OCI-LY1 (cell line): ENCODE measurements around the gene ICAM4.

Source experiments
- H2AFZ ChIP-seq: fragments of 200-600 bp; sonication (generic), shearing (Covaris generic); 2 replicates; pipeline ENCODE4 v1.6.0; 2014; ENCODE audit warnings: antibody characterized with exemption, mild to moderate bottlenecking, low read length
- H3F3A ChIP-seq: fragments of 200-600 bp; sonication (generic), shearing (Covaris generic); 2 replicates; pipeline ENCODE4 v1.6.0; 2014; ENCODE audit warnings: mild to moderate bottlenecking, antibody characterized with exemption, low read length, moderate library complexity; ENCODE audit not compliant: insufficient read depth
- H3K27ac ChIP-seq: fragments of 200-600 bp; sonication (generic); 2 replicates; pipeline ENCODE4 v1.5.1; 2014; ENCODE audit warnings: low read length, mixed run types, mild to moderate bottlenecking, low read depth; ENCODE audit not compliant: poor library complexity, severe bottlenecking
- H3K27me3 ChIP-seq: fragments of 200-600 bp; sonication (generic); 2 replicates; pipeline ENCODE4 v1.6.0; 2014; ENCODE audit warnings: antibody characterized with exemption, mild to moderate bottlenecking, low read length, moderate library complexity; ENCODE audit not compliant: insufficient read depth
- H3K36me3 ChIP-seq: fragments of 200-600 bp; sonication (generic); 2 replicates; pipeline ENCODE4 v1.6.1; 2014; ENCODE audit warnings: mild to moderate bottlenecking, antibody characterized with exemption, low read length, moderate library complexity, mixed read lengths; ENCODE audit not compliant: insufficient read depth
- H3K4me1 ChIP-seq: fragments of 200-600 bp; sonication (generic); 2 replicates; pipeline ENCODE4 v1.5.1; 2014; ENCODE audit warnings: mild to moderate bottlenecking, low read length, moderate library complexity; ENCODE audit not compliant: insufficient read depth, severe bottlenecking
- H3K4me2 ChIP-seq: fragments of 200-600 bp; sonication (generic), shearing (Covaris generic); 2 replicates; pipeline ENCODE4 v1.6.1; 2014; ENCODE audit warnings: low read length
- H3K4me3 ChIP-seq: fragments of 200-600 bp; sonication (generic); 2 replicates; pipeline ENCODE4 v1.5.1; 2014; ENCODE audit warnings: low read length, low read depth, mild to moderate bottlenecking, mixed read lengths; ENCODE audit not compliant: poor library complexity, severe bottlenecking
- H3K79me2 ChIP-seq: fragments of 200-600 bp; shearing (Covaris generic); 2 replicates; pipeline ENCODE4 v1.6.1; 2016; ENCODE audit warnings: mixed run types, low read length, mixed read lengths; ENCODE audit not compliant: insufficient read depth
- H3K9ac ChIP-seq: fragments of 200-600 bp; sonication (generic), shearing (Covaris generic); 2 replicates; pipeline ENCODE4 v1.6.1; 2014; ENCODE audit warnings: mild to moderate bottlenecking, low read length, mixed read lengths
- H3K9me2 ChIP-seq: fragments of 200-600 bp; sonication (generic), shearing (Covaris generic); 2 replicates; pipeline ENCODE4 v1.6.1; 2014; ENCODE audit warnings: low read depth, mild to moderate bottlenecking, low read length, mixed read lengths
- H3K9me3 ChIP-seq: fragments of 200-600 bp; shearing (Covaris generic); 2 replicates; pipeline ENCODE4 v1.6.1; 2014; ENCODE audit warnings: low read length, mixed read lengths
- H4K20me1 ChIP-seq: fragments of 200-600 bp; sonication (generic), shearing (Covaris generic); 2 replicates; pipeline ENCODE4 v1.6.0; 2016; ENCODE audit warnings: mild to moderate bottlenecking, low read length; ENCODE audit not compliant: insufficient read depth
- CTCF ChIP-seq: fragments of 200-600 bp; sonication (generic), shearing (Covaris generic); IDR thresholded peaks from 2 replicates; pipeline ENCODE4 v1.5.1; 2017; ENCODE audit warnings: mild to moderate bottlenecking, antibody characterized with exemption, low read length, moderate library complexity, mixed read lengths
- EZH2 ChIP-seq: fragments of 200-600 bp; sonication (generic), shearing (Covaris generic); IDR thresholded peaks from 2 replicates; pipeline ENCODE4 v1.8.0; 2017; ENCODE audit warnings: borderline replicate concordance, mixed run types, mild to moderate bottlenecking, antibody characterized with exemption, low read length, moderate library complexity, mixed read lengths

The ICAM4 gene

GRCh38 chr19:10255358-10255757 is 31.4 kb upstream of the ICAM4 start:
- no peak overlapping the region for H3K9ac ChIP-seq
- H3K36me3 ChIP-seq: peaks cover 61% of the 10 kb centered on the region
- H3K4me1 ChIP-seq: peaks cover 20% of the 10 kb centered on the region
- no peaks in the 10 kb centered on the region for H3K27me3 ChIP-seq
- H2AFZ ChIP-seq: no peak overlapping the region
- H4K20me1 ChIP-seq: no peaks in the 10 kb centered on the region
- peaks cover 8% of the 10 kb centered on the region for H3K79me2 ChIP-seq
- H3K9me2 ChIP-seq: no peaks in the 10 kb centered on the region
- H3K27ac ChIP-seq: no peak overlapping the region
- H3K9me3 ChIP-seq: no peaks in the 10 kb centered on the region
- no peak for TF ChIP-seq EZH2
- TF ChIP-seq CTCF: no peak
- no peak overlapping the region for H3K4me3 ChIP-seq
- H3F3A ChIP-seq: no peaks in the 10 kb centered on the region
- H3K4me2 ChIP-seq: no peak overlapping the region

- Histone ChIP-seq H3K9me3 (no peaks in the 10 kb centered on the region), H4K20me1 (no peaks in the 10 kb centered on the region), H3K4me1 (peaks cover 12% of the 10 kb centered on the region), H3K27me3 (no peaks in the 10 kb centered on the region), H3K27ac (no peak overlapping the region), H3F3A (no peaks in the 10 kb centered on the region), H3K9ac (no peak overlapping the region), H3K9me2 (no peaks in the 10 kb centered on the region), H3K4me3 (no peak overlapping the region), H3K36me3 (peaks cover 63% of the 10 kb centered on the region), H2AFZ (no peak overlapping the region), H3K79me2 (peaks cover 8% of the 10 kb centered on the region), H3K4me2 (no peak overlapping the region)
- no peak for TF ChIP-seq CTCF
- TF ChIP-seq EZH2: no peak
Measured at GRCh38 chr19:10256551-10256950, 30.2 kb upstream of the ICAM4 start.

GRCh38 chr19:10256970-10257615 is 29.7 kb upstream of the ICAM4 start:
- Histone ChIP-seq H3K27me3 (no peaks in the 10 kb centered on the region), H3K79me2 (peaks cover 8% of the 10 kb centered on the region), H3K9ac (no peak overlapping the region), H3K9me3 (no peaks in the 10 kb centered on the region), H3K9me2 (no peaks in the 10 kb centered on the region), H3K27ac (no peak overlapping the region), H3K4me2 (no peak overlapping the region), H3K4me3 (no peak overlapping the region), H3K36me3 (peaks cover 63% of the 10 kb centered on the region), H2AFZ (no peak overlapping the region), H3K4me1 (peaks cover 12% of the 10 kb centered on the region), H3F3A (no peaks in the 10 kb centered on the region), H4K20me1 (no peaks in the 10 kb centered on the region)
- TF ChIP-seq CTCF (no peak), EZH2 (no peak)
